Astrocyte (in vitro differentiated cells and primary cell): Measurements from ENCODE around the gene LIPT2. TPM values are rescaled to one million over a fixed set of nuclear protein-coding genes. Genes with fewer than 3 reads are reported as not detected.

ENCODE experiments used
- DNase-seq: peaks from one replicate; pipeline ENCODE4 v3.0.0-alpha.2; 2010; ENCODE audit warnings: low read depth
- FAIRE-seq: peaks from 2 replicates; lab custom pipeline; 2011; peaks lifted over from hg19 to GRCh38; lab: Jason Lieb, UNC
- H2AFZ ChIP-seq: 2 replicates; pipeline ENCODE4 v1.6.0; 2012; ENCODE audit warnings: low read depth, low read length, inconsistent platforms
- H3K27ac ChIP-seq: 2 replicates; pipeline ENCODE4 v1.5.1; 2011; ENCODE audit warnings: low read depth, low read length, inconsistent platforms
- H3K27me3 ChIP-seq: 2 replicates; pipeline ENCODE4 v1.6.0; 2011; ENCODE audit warnings: low read length, inconsistent platforms; ENCODE audit not compliant: insufficient read depth
- H3K36me3 ChIP-seq: 2 replicates; pipeline ENCODE4 v1.5.1; 2011; ENCODE audit warnings: low read length, inconsistent platforms; ENCODE audit not compliant: insufficient read depth
- H3K4me1 ChIP-seq: 2 replicates; pipeline ENCODE4 v1.5.1; 2011; ENCODE audit warnings: low read length, inconsistent platforms; ENCODE audit not compliant: insufficient read depth
- H3K4me2 ChIP-seq: 2 replicates; pipeline ENCODE4 v1.6.0; 2012; ENCODE audit warnings: low read length, inconsistent platforms
- H3K4me3 ChIP-seq: 2 replicates; pipeline ENCODE4 v1.5.1; 2011; ENCODE audit warnings: low read depth, mild to moderate bottlenecking, low read length, inconsistent platforms; ENCODE audit not compliant: insufficient read depth
- H3K79me2 ChIP-seq: 2 replicates; pipeline ENCODE4 v1.6.0; 2012; ENCODE audit warnings: mild to moderate bottlenecking, low read length, inconsistent platforms; ENCODE audit not compliant: insufficient read depth
- H3K9ac ChIP-seq: 2 replicates; pipeline ENCODE4 v1.6.0; 2012; ENCODE audit warnings: mild to moderate bottlenecking, low read length, inconsistent platforms
- H3K9me3 ChIP-seq: 2 replicates; pipeline ENCODE4 v1.5.1; 2012; ENCODE audit warnings: low read depth, mild to moderate bottlenecking, low read length, inconsistent platforms; ENCODE audit not compliant: insufficient read depth
- H4K20me1 ChIP-seq: 2 replicates; pipeline ENCODE4 v1.6.0; 2012; ENCODE audit warnings: low read length, inconsistent platforms; ENCODE audit not compliant: insufficient read depth
- H3K27ac Mint-ChIP-seq: one replicate; pipeline ENCODE4 v1.8.0; 2021; ENCODE audit warnings: mild to moderate bottlenecking, mixed read lengths; ENCODE audit not compliant: unreplicated experiment
- H3K27me3 Mint-ChIP-seq: one replicate; pipeline ENCODE4 v1.8.0; 2021; ENCODE audit warnings: low read depth, mixed read lengths; ENCODE audit not compliant: unreplicated experiment
- H3K36me3 Mint-ChIP-seq: one replicate; pipeline ENCODE4 v1.8.0; 2021; ENCODE audit warnings: low read depth, mixed read lengths; ENCODE audit not compliant: unreplicated experiment
- H3K4me1 Mint-ChIP-seq: one replicate; pipeline ENCODE4 v1.8.0; 2021; ENCODE audit warnings: low read depth, mixed read lengths; ENCODE audit not compliant: unreplicated experiment
- H3K4me3 Mint-ChIP-seq: one replicate; pipeline ENCODE4 v1.8.0; 2021; ENCODE audit warnings: mild to moderate bottlenecking, moderate library complexity, mixed read lengths; ENCODE audit not compliant: unreplicated experiment
- H3K9me3 Mint-ChIP-seq: one replicate; pipeline ENCODE4 v1.8.0; 2021; ENCODE audit warnings: mild to moderate bottlenecking, mixed read lengths; ENCODE audit not compliant: unreplicated experiment
- EZH2 ChIP-seq: IDR thresholded peaks from 2 replicates; pipeline ENCODE4 v1.6.1; 2012; ENCODE audit warnings: mild to moderate bottlenecking, low read length, inconsistent platforms; ENCODE audit not compliant: insufficient read depth
- total RNA-seq: library from RNA; stranded (reverse); gene quantifications from 2 replicates; pipeline ENCODE4 v1.2.1, GENCODE V29; 2021
- TF ChIP-seq, protein P1 (sequence below): IDR thresholded peaks from 2 replicates; pipeline ENCODE4 v1.5.1; 2011; ENCODE audit warnings: low read depth, mild to moderate bottlenecking, inconsistent platforms, low read length, moderate library complexity; ENCODE audit not compliant: insufficient read depth

Gene LIPT2
- total RNA-seq, 1 donor from 2014 or later, result 2.0 TPM

DNA sequence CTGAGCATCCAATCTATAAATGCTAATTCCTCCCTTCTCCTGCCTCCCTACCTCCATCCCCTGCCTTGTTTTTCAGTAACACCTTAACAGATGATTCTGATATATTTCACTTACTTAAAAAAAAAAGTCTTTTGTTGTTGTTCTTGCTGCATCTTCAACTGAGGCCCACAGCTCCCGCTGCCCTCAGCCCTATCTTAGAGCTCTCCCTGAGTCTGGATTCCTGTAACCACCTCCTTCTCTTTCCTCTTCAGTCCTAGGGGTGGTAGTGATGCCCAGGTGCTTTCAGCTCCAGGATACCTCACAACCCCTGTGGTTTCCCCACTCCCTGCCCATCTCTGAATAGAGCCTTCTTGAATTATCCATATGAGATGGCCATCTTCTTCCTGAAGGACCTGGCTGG, 22.5 kb downstream of the LIPT2 start:
- Histone ChIP-seq H3K79me2 (no peaks in the 10 kb centered on the region), H3K27me3 (no peaks in the 10 kb centered on the region), H3K9ac (no peak overlapping the region), H4K20me1 (no peaks in the 10 kb centered on the region), H3K4me2 (no peak overlapping the region), H2AFZ (no peak overlapping the region), H3K4me3 (no peak overlapping the region), H3K9me3 (no peaks in the 10 kb centered on the region), H3K27ac (no peak overlapping the region), H3K4me1 (peaks cover 11% of the 10 kb centered on the region), H3K36me3 (no peaks in the 10 kb centered on the region)
- Mint-ChIP-seq H3K36me3 (peaks cover 1% of the 10 kb centered on the region), H3K27ac (no peak overlapping the region), H3K9me3 (peaks cover 3% of the 10 kb centered on the region), H3K4me3 (no peak overlapping the region), H3K4me1 (no peaks in the 10 kb centered on the region), H3K27me3 (peaks cover 41% of the 10 kb centered on the region)
- no peak for DNase-seq
- TF ChIP-seq, protein P1, sequence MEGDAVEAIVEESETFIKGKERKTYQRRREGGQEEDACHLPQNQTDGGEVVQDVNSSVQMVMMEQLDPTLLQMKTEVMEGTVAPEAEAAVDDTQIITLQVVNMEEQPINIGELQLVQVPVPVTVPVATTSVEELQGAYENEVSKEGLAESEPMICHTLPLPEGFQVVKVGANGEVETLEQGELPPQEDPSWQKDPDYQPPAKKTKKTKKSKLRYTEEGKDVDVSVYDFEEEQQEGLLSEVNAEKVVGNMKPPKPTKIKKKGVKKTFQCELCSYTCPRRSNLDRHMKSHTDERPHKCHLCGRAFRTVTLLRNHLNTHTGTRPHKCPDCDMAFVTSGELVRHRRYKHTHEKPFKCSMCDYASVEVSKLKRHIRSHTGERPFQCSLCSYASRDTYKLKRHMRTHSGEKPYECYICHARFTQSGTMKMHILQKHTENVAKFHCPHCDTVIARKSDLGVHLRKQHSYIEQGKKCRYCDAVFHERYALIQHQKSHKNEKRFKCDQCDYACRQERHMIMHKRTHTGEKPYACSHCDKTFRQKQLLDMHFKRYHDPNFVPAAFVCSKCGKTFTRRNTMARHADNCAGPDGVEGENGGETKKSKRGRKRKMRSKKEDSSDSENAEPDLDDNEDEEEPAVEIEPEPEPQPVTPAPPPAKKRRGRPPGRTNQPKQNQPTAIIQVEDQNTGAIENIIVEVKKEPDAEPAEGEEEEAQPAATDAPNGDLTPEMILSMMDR, result no peak
- no peak for TF ChIP-seq EZH2
- no peak for FAIRE-seq

DNA sequence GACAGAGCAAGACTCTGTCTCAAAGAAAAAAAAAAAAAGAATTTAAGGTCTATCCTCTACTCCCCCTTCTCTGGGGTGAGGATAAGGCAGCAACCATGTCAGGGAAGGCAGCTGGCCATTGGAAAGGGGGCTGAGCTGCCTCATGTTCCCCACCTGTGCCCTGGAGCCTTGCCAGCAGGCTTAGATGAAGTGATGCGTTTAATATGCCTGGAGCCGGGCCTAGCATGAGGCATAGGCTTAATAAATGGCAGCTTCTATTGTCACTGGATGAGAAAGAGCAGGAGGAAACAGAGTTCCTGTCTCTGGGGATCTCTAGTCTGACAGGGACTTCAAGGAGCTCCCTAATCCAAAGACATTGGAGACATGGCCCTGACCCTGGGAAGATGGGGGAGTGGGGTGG, 23.0 kb downstream of the LIPT2 start:
- H3K27ac Mint-ChIP-seq, result no peak overlapping the region
- H3K4me3 ChIP-seq, result no peak overlapping the region

DNA sequence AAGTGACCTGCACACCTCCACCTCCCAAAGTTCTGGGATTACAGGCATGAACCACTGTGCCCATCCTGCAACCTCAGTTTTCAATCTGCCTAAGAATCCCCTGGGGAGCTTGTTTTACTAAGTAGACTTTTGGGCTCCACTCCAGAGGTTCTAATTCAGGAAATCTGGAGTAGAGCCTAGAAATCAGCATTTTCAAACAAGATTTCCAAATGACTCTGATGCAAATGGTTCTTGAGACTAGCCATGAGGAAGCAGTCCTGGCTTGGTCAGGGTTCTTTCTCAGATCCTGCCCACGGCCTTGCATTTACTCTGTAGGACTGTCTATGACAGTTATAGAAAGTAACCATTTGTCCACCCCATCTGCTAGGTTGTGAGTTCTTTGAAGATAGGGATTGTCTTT, 24.6 kb downstream of the LIPT2 start:
- no peak for TF ChIP-seq EZH2
- TF ChIP-seq, protein P1, result no peak
- no peaks in the 10 kb centered on the region for H3K36me3 ChIP-seq
- Mint-ChIP-seq H3K4me1 (no peaks in the 10 kb centered on the region), H3K36me3 (no peaks in the 10 kb centered on the region), H3K27ac (no peak overlapping the region), H3K9me3 (peaks cover 3% of the 10 kb centered on the region), H3K27me3 (peaks cover 40% of the 10 kb centered on the region), H3K4me3 (no peak overlapping the region)
- H3K27ac ChIP-seq, result no peak overlapping the region
- no peak overlapping the region for H3K4me2 ChIP-seq
- no peak overlapping the region for H3K4me3 ChIP-seq
- no peaks in the 10 kb centered on the region for H3K79me2 ChIP-seq
- H2AFZ ChIP-seq, result no peak overlapping the region
- no peak overlapping the region for H3K9ac ChIP-seq
- H3K9me3 ChIP-seq, result no peaks in the 10 kb centered on the region
- peaks cover 11% of the 10 kb centered on the region for H3K4me1 ChIP-seq
- H4K20me1 ChIP-seq, result no peaks in the 10 kb centered on the region
- DNase-seq, result no peak
- FAIRE-seq, result no peak
- no peaks in the 10 kb centered on the region for H3K27me3 ChIP-seq

More for the DNA sequence above, 23.0 kb downstream of the LIPT2 start:
- Histone ChIP-seq H4K20me1 (no peaks in the 10 kb centered on the region), H3K9ac (no peak overlapping the region), H3K9me3 (no peaks in the 10 kb centered on the region), H2AFZ (no peak overlapping the region), H3K4me2 (no peak overlapping the region), H3K27me3 (no peaks in the 10 kb centered on the region), H3K4me1 (peaks cover 11% of the 10 kb centered on the region), H3K27ac (no peak overlapping the region), H3K79me2 (no peaks in the 10 kb centered on the region), H3K36me3 (no peaks in the 10 kb centered on the region)
- TF ChIP-seq, protein P1, result no peak
- TF ChIP-seq EZH2, result no peak
- no peaks in the 10 kb centered on the region for H3K4me1 Mint-ChIP-seq
- peaks cover 1% of the 10 kb centered on the region for H3K36me3 Mint-ChIP-seq
- H3K9me3 Mint-ChIP-seq, result peaks cover 3% of the 10 kb centered on the region
- no peak for FAIRE-seq
- DNase-seq, result no peak
- no peak overlapping the region for H3K4me3 Mint-ChIP-seq
- peaks cover 38% of the 10 kb centered on the region for H3K27me3 Mint-ChIP-seq
